ENCODE results near the gene MAP2K2. TPM values are rescaled to one million over a fixed set of nuclear protein-coding genes. Genes with fewer than 3 reads are reported as not detected.
A peak's percentile ranks its signal among the peaks of the same experiment; 100 is the strongest.

The MAP2K2 gene
- total RNA-seq, 2 donors from 2014 or later = 211 to 260 TPM

DNA sequence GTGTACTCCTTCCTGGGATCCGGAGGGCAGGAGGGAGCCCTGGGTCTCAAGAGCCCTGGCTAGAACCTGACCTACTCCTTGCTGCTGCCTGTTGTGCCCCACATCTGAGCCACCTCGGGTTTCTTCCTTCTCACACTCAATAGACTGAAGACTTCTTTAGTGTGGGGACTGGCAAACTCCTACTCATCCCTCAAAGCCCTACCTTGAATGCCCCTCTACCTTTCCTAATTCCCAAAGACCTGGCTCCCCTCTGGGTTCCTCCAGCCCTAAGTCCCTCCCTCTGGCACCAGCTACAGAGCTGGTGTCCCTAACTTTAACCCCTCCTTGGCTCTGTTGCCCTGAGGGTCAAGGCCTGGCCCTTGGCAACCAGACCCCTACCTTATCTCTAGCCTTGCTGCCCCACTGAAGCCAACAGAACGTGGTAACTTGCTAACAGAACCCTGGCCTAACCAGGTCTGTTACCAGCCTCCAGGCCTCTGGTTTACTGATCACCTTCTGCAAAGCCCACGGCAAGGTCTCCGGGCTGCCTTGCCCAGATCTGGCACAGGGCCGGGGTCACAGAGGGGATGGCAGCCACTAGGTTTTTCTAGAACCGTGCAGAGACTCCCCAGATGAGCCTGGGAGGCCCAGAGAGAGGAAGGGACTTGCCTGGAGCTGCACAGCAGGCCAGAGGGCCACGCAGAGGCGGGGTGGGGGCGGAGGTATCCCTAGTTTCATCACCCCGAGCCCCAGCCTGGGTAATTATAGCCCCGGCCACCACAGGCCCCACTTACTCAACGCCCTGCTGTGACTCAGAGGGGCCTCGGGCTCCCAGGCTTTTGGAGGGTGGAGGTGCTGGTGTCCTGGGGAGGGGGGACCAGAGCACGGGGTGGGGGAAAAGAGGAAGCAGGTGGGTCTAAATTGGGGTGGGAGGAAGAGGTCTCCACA lies 72.5 kb downstream of the MAP2K2 start:
- H3K9me3 ChIP-seq = no peaks in the 10 kb centered on the region
- no peaks in the 10 kb centered on the region for H3K27me3 ChIP-seq
- peak; percentile 33 for DNase-seq
- H3K9ac ChIP-seq (ENCODE audit: low read depth in 2 of 2, low read length in 2 of 2) = peak overlapping the region; percentile 50 to 85
- H3K36me3 ChIP-seq = peaks cover 13% of the 10 kb centered on the region
- peaks cover 28% of the 10 kb centered on the region for H3K4me1 ChIP-seq
- intact Hi-C loops (cut with DNase I) = no loop called here
- TF ChIP-seq, protein P1, sequence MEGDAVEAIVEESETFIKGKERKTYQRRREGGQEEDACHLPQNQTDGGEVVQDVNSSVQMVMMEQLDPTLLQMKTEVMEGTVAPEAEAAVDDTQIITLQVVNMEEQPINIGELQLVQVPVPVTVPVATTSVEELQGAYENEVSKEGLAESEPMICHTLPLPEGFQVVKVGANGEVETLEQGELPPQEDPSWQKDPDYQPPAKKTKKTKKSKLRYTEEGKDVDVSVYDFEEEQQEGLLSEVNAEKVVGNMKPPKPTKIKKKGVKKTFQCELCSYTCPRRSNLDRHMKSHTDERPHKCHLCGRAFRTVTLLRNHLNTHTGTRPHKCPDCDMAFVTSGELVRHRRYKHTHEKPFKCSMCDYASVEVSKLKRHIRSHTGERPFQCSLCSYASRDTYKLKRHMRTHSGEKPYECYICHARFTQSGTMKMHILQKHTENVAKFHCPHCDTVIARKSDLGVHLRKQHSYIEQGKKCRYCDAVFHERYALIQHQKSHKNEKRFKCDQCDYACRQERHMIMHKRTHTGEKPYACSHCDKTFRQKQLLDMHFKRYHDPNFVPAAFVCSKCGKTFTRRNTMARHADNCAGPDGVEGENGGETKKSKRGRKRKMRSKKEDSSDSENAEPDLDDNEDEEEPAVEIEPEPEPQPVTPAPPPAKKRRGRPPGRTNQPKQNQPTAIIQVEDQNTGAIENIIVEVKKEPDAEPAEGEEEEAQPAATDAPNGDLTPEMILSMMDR (IDR thresholded peaks at IDR 0.05) = no peak
- H3K27ac ChIP-seq = peak overlapping the region; percentile 91
- peak overlapping the region; percentile 17 for H3K4me3 ChIP-seq

DNA sequence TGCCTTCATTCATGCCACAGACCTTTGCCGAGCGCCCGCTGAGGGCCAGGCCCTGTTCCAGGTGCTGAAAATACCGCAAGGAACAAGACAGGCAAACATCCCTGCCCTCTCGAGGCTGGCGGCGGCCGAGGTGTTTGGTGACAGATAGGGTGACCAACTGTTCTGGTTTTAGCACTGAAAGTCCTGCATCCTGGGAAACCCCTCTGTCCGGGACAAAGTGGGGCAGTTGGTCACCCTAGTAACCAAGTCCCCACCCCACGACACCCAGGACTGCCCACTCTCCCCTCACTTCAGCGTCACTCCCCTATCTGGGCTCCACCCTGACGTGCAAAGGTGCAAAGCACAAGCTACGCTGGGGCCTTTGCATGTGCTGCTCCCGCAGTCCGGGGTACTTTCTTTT lies 74.5 kb downstream of the MAP2K2 start:
- no peaks in the 10 kb centered on the region for H3K9me3 ChIP-seq
- DNase-seq = peak; percentile 34
- TF ChIP-seq, protein P1 (IDR thresholded peaks at IDR 0.05) = no peak
- no peak overlapping the region for H3K4me3 ChIP-seq
- H3K27ac ChIP-seq = peak overlapping the region; percentile 91
- H3K4me1 ChIP-seq = peaks cover 19% of the 10 kb centered on the region
- H3K9ac ChIP-seq (ENCODE audit: low read depth in 2 of 2, low read length in 2 of 2) = peak overlapping the region in 1 of 2 donors; percentile 40
- no peaks in the 10 kb centered on the region for H3K27me3 ChIP-seq
- H3K36me3 ChIP-seq = peaks cover 11% of the 10 kb centered on the region
- intact Hi-C loops (cut with DNase I) = no loop called here

DNA sequence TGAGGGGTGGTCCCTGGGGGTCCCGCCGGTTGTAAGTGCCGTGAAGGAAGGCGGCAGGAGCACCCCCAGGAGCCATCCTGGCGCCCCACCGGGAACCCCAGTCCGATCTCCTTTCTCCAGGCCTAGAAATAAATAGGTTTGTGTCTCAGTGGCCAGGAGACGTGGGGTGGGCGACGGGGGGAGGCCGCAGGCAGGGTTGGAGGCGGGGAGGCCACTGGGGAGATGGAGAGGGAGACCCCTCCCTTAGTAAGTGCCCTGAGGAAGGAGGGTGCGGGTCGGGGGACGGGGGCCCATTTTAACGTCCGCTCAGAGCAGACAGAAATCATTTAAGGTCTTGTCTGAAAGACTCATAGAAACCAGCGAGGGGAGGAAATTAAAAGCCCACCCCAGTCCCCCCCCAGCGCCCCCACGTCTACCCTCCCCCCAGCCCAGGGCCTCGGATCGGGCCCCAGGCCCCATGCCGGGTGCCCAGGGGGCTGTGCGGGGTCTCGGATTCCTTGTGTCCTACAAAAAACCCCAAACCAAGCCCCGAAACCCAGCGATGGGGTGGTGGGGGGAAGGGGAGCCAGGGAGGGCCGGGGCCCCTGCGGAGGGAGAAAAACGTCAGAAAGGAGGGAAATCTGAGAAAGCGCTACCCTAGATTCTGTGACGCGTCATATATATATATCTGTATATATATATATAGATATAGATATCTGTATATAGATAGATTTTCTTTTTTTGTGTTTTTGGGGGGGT lies 76.8 kb downstream of the MAP2K2 start:
- Histone ChIP-seq H3K27me3 (no peaks in the 10 kb centered on the region), H3K27ac (no peak overlapping the region), H3K36me3 (no peaks in the 10 kb centered on the region)

DNA sequence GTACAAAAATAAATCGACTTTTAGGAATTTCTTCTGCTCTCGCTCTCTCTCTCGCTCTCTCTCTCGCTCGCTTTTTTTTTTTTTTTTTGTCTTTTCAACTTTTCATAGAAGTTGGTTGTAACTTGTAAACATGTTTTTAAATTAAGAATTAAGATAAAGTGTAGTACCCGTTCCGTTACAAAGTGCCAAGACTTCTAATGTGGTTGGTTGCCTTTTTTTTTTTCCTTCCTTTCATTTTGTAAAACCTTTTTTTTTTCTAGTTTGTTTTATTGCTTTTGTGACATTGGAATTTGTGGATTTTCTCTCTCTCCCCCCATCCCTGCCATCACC lies 77.6 kb downstream of the MAP2K2 start:
- no peak overlapping the region for H3K9ac ChIP-seq (ENCODE audit: low read depth in 2 of 2, low read length in 2 of 2)
- TF ChIP-seq, protein P1 (IDR thresholded peaks at IDR 0.05) = no peak
- intact Hi-C loops (cut with DNase I) = no loop called here
- H3K9me3 ChIP-seq = no peaks in the 10 kb centered on the region
- H3K4me1 ChIP-seq = peaks cover 7% of the 10 kb centered on the region
- H3K27ac ChIP-seq = no peak overlapping the region
- no peak for DNase-seq
- no peaks in the 10 kb centered on the region for H3K36me3 ChIP-seq
- no peaks in the 10 kb centered on the region for H3K27me3 ChIP-seq
- H3K4me3 ChIP-seq = no peak overlapping the region

More for the DNA sequence above, 76.8 kb downstream of the MAP2K2 start:
- TF ChIP-seq, protein P1 (IDR thresholded peaks at IDR 0.05) = no peak
- Histone ChIP-seq H3K4me3 (no peak overlapping the region), H3K4me1 (peaks cover 8% of the 10 kb centered on the region), H3K9me3 (no peaks in the 10 kb centered on the region), H3K9ac (ENCODE audit: low read depth in 2 of 2, low read length in 2 of 2) (no peak overlapping the region)
- intact Hi-C loops (cut with DNase I) = no loop called here
- no peak for DNase-seq

DNA sequence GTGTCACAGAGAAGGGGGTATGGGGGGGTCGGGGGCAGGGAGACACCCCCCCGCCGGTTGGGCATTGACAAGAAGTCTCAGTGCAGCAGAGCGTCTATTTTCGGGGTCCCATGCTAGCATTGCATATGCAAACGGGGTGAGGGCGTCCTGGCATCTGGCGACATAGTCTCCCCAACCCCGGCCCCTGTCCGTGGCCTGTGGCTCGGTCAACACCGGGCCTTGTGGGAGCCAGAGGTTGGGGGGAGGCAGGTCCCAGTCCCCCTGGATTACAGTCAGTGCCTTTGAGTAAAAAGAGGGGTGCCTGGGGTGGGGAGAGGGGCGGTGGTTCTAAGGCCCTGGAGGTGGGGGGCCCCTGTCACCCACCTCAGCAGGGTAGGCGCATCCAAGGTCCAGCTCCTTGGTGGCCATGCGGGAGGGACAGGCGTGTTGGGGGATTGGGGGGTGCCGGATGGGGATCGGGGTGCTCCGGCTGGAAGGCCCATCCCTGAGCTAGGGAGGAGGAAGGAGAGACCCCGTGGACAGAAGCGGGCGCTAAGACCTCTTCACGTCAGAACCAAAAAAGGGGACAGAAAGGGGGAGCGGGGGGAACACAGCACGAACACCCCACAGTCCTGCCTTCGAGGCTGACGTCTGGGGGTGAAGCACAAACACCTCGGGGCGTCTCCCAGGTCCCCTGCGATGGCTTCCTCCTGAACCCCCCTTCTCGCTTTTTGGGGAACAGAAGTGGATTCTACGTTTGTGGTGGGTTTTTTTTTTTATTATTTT lies 78.1 kb downstream of the MAP2K2 start:
- Histone ChIP-seq H3K9me3 (no peaks in the 10 kb centered on the region), H3K27ac (no peak overlapping the region), H3K9ac (ENCODE audit: low read depth in 2 of 2, low read length in 2 of 2) (no peak overlapping the region), H3K4me3 (no peak overlapping the region), H3K4me1 (peaks cover 7% of the 10 kb centered on the region), H3K27me3 (no peaks in the 10 kb centered on the region), H3K36me3 (no peaks in the 10 kb centered on the region)
- TF ChIP-seq, protein P1 (IDR thresholded peaks at IDR 0.05) = no peak
- intact Hi-C loops (cut with DNase I) = no loop called here
- DNase-seq = no peak
